LNCAP (cell line): Measurements from ENCODE around the gene PLA2R1.
A peak's percentile ranks its signal among the peaks of the same experiment; 100 is the strongest.

Experiments
- TF ChIP-seq, protein P1 (sequence below): fragments of 450-650 bp; IDR thresholded peaks from 2 replicates; pipeline ENCODE4 v1.5.1; 2017; ENCODE audit warnings: mild to moderate bottlenecking

PLA2R1 gene

DNA sequence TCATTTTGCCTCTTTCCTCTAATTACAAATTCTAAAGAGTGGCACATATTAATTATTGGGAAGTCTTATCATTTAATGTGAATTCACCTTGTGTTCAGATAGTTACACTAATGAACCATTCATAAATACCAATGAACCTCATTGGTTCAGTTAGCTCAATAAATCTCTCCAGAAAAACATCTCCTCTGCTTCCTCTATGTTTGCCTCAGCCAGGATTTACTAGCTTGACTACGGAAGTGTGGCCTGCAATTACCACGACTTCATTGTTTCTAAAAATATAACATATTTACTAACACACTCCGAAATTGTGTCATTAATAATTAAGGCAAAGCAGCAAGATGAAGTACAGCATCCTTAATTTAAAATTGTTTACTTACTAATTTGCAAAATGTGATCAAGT, 103.3 kb downstream of the PLA2R1 start:
- TF ChIP-seq, protein P1, sequence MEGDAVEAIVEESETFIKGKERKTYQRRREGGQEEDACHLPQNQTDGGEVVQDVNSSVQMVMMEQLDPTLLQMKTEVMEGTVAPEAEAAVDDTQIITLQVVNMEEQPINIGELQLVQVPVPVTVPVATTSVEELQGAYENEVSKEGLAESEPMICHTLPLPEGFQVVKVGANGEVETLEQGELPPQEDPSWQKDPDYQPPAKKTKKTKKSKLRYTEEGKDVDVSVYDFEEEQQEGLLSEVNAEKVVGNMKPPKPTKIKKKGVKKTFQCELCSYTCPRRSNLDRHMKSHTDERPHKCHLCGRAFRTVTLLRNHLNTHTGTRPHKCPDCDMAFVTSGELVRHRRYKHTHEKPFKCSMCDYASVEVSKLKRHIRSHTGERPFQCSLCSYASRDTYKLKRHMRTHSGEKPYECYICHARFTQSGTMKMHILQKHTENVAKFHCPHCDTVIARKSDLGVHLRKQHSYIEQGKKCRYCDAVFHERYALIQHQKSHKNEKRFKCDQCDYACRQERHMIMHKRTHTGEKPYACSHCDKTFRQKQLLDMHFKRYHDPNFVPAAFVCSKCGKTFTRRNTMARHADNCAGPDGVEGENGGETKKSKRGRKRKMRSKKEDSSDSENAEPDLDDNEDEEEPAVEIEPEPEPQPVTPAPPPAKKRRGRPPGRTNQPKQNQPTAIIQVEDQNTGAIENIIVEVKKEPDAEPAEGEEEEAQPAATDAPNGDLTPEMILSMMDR, result no peak

DNA sequence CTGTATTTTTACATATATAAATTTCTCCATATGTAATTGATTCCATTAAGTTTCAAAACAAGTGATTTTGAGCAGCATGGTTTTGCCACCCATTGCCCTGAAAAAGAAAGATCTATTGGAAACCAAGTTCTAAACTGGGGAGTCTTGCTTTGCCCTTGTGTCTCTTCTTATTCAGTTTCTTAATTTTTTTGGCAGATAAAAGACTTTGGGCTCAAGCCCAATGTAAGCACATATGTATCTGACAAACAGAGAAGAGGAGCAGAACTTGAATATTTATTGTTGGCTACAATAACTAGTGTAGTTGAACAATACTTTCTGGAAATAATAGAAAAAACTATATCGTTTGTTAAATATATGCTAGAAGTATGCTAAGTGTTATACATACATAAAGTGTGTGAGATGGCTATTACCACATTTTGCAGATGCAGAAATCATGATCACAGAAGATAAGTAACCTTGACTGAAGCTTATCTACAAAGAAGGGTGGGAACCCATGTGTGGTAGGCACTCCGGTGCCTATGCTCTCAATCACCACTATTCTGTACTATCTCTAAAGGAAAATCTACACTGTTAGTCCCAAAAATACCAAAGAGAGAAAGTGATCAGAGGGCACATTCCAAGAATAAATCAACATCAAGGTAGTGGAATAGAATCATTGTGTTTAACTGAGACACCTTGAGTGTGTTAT, 109.1 kb downstream of the PLA2R1 start:
- TF ChIP-seq, protein P1, result no peak

DNA sequence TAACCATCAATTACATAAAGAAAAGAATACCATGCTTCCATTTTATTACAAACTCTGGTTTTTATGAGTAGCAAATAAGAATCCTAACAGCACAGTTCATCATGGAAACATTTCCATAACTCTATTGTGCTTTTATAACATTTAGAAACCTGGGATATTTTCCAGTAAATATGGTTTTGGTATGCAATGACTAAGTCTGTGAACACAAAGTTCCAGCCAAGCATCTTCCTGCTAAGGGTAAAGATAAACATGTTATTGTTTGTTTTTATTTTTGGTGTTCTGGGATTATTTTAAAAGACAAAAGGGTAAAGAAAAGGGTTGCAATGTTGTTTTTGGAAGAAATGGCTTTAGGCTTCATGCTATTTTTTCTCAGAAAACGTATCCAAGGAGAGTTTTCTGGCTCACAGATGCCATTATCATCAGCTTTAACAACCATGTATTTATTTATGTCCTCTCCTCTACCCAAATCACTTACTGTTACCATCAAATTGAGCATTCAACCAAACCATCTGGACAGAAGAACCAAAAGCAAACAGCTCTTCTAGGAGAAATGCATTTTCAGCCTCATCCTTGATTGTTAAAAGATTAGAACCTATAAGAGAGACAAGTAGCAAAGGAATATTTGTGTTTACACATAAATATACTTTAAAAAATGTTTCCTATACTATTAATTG, 116.0 kb downstream of the PLA2R1 start:
- TF ChIP-seq, protein P1, result no peak

DNA sequence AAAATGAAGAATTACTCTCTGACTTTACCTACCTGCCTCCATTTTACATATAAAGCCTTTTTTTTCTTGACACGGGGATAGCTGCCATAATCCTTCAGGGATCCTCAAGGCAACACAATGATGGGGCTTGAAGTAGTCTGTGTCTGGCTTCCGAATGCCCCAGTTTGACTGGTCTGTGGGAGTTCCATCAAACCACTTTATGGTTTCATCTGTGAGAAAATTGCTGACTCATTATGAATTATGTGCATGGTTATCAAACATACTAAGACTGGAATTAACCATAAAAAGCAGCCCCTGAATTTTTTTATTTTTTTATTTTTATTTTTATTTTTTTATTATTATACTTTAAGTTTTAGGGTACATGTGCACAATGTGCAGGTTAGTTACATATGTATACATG, 117.5 kb downstream of the PLA2R1 start:
- TF ChIP-seq, protein P1, result no peak

DNA sequence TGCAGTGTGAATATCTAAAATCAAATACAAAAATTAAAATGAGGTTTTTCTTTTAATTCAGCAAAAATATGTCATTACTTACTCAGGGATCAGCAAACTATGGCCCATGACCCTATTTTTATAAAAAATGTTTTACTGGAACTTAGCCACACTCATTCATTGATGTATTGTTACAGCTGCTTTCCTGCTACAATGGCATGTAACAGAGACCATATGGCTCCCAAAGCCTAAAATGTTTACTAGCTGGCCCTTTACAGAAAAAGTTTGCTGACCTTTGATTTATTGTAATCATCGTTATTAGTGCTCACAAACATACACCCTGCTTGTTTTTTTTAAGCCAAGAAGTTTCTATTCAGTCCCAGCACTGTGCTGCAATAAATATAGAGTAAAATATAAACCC, 120.3 kb downstream of the PLA2R1 start:
- TF ChIP-seq, protein P1, result no peak

DNA sequence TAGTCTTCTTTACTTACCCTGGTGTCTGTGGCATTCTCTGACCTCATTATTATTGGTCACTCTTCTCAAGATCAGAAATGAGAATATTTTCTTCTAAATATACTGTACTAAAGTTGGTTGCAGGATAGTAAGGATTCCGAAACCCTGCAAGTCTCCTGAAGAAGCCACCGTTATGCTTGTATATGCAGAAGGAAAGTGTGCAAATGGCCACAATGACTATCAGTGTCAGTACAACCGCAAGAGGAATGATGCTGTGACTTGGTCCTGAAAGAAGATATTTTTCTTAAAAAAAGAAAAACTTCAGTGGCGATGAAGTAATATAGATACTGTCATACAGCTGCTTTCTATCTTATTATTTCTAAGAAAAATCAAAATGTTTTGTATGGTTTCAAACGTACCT, 120.7 kb downstream of the PLA2R1 start:
- TF ChIP-seq, protein P1, result no peak

DNA sequence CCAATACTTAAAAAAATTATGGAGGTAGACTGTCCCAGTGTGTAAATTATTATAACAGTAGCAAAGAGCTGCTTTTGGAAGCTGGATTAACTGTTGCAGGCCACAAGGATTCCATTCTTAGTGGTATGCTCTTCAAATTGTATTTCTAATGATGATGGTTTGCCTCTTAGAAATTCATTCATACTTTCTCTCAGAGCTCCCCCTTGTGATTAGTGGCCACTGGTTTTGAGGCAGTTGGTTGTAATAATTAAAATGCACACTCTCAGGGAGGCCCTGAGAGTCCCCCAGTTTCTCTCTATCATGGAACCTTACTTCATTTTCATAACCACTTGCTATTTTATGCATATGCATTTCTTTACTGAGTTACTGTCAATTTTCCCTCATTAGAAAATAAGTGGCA, 122.5 kb downstream of the PLA2R1 start:
- TF ChIP-seq, protein P1, result peak; percentile 57
